ENCODE results near the gene KCNT2.

KCNT2 gene

GRCh38 chr1:196442366-196442765 lies 165.9 kb downstream of the KCNT2 start:
- Histone ChIP-seq H2AFZ (ENCODE audit: low read depth, low read length) (no peak overlapping the region), H4K20me1 (ENCODE audit: insufficient read depth, low read length) (no peaks in the 10 kb centered on the region), H3K9me3 (ENCODE audit: insufficient read depth, low read length) (no peaks in the 10 kb centered on the region), H3K9ac (ENCODE audit: low read length) (no peak overlapping the region), H3K4me2 (ENCODE audit: low read length) (no peak overlapping the region), H3K27me3 (ENCODE audit: low read depth, low read length) (no peaks in the 10 kb centered on the region), H3K4me1 (ENCODE audit: low read length) (no peaks in the 10 kb centered on the region), H3K4me3 (ENCODE audit: low read length) (no peak overlapping the region), H3K36me3 (replicated peaks; ENCODE audit: low read depth, low read length) (no peaks in the 10 kb centered on the region), H3K27ac (ENCODE audit: low read length) (no peak overlapping the region), H3K79me2 (ENCODE audit: low read length) (no peaks in the 10 kb centered on the region)
- TF ChIP-seq EZH2phosphoT487 (IDR thresholded peaks at IDR 0.05; ENCODE audit: low read depth) (no peak), CTCF (IDR thresholded peaks at IDR 0.05; ENCODE audit: low read depth, low read length) (no peak)

GRCh38 chr1:196440711-196441110 lies 167.5 kb downstream of the KCNT2 start:
- no peak overlapping the region for H3K27ac ChIP-seq (ENCODE audit: low read length)
- no peaks in the 10 kb centered on the region for H3K79me2 ChIP-seq (ENCODE audit: low read length)
- no peak overlapping the region for H3K4me2 ChIP-seq (ENCODE audit: low read length)
- no peaks in the 10 kb centered on the region for H4K20me1 ChIP-seq (ENCODE audit: insufficient read depth, low read length)
- H3K4me3 ChIP-seq (ENCODE audit: low read length), result no peak overlapping the region
- H3K27me3 ChIP-seq (ENCODE audit: low read depth, low read length), result no peaks in the 10 kb centered on the region
- H3K36me3 ChIP-seq (replicated peaks; ENCODE audit: low read depth, low read length), result no peaks in the 10 kb centered on the region
- TF ChIP-seq EZH2phosphoT487 (IDR thresholded peaks at IDR 0.05; ENCODE audit: low read depth) (no peak), CTCF (IDR thresholded peaks at IDR 0.05; ENCODE audit: low read depth, low read length) (no peak)
- H2AFZ ChIP-seq (ENCODE audit: low read depth, low read length), result no peak overlapping the region
- no peaks in the 10 kb centered on the region for H3K4me1 ChIP-seq (ENCODE audit: low read length)
- no peak overlapping the region for H3K9ac ChIP-seq (ENCODE audit: low read length)
- H3K9me3 ChIP-seq (ENCODE audit: insufficient read depth, low read length), result no peaks in the 10 kb centered on the region

GRCh38 chr1:196438329-196438728 lies 169.9 kb downstream of the KCNT2 start:
- Histone ChIP-seq H3K4me3 (ENCODE audit: low read length) (no peak overlapping the region), H3K4me2 (ENCODE audit: low read length) (no peak overlapping the region), H4K20me1 (ENCODE audit: insufficient read depth, low read length) (no peaks in the 10 kb centered on the region), H3K4me1 (ENCODE audit: low read length) (no peaks in the 10 kb centered on the region), H3K27ac (ENCODE audit: low read length) (no peak overlapping the region), H2AFZ (ENCODE audit: low read depth, low read length) (no peak overlapping the region), H3K9ac (ENCODE audit: low read length) (no peak overlapping the region), H3K79me2 (ENCODE audit: low read length) (no peaks in the 10 kb centered on the region), H3K36me3 (replicated peaks; ENCODE audit: low read depth, low read length) (no peaks in the 10 kb centered on the region), H3K9me3 (ENCODE audit: insufficient read depth, low read length) (no peaks in the 10 kb centered on the region), H3K27me3 (ENCODE audit: low read depth, low read length) (no peaks in the 10 kb centered on the region)
- TF ChIP-seq CTCF (IDR thresholded peaks at IDR 0.05; ENCODE audit: low read depth, low read length) (no peak), EZH2phosphoT487 (IDR thresholded peaks at IDR 0.05; ENCODE audit: low read depth) (no peak)

GRCh38 chr1:196437671-196438070 lies 170.6 kb downstream of the KCNT2 start:
- H3K9ac ChIP-seq (ENCODE audit: low read length), result no peak overlapping the region
- no peak overlapping the region for H3K4me3 ChIP-seq (ENCODE audit: low read length)
- no peaks in the 10 kb centered on the region for H3K36me3 ChIP-seq (replicated peaks; ENCODE audit: low read depth, low read length)
- H3K9me3 ChIP-seq (ENCODE audit: insufficient read depth, low read length), result no peaks in the 10 kb centered on the region
- H3K4me1 ChIP-seq (ENCODE audit: low read length), result no peaks in the 10 kb centered on the region
- no peak overlapping the region for H2AFZ ChIP-seq (ENCODE audit: low read depth, low read length)
- no peaks in the 10 kb centered on the region for H4K20me1 ChIP-seq (ENCODE audit: insufficient read depth, low read length)
- H3K79me2 ChIP-seq (ENCODE audit: low read length), result no peaks in the 10 kb centered on the region
- H3K4me2 ChIP-seq (ENCODE audit: low read length), result no peak overlapping the region
- no peak overlapping the region for H3K27ac ChIP-seq (ENCODE audit: low read length)
- no peak for TF ChIP-seq EZH2phosphoT487 (IDR thresholded peaks at IDR 0.05; ENCODE audit: low read depth)
- TF ChIP-seq CTCF (IDR thresholded peaks at IDR 0.05; ENCODE audit: low read depth, low read length), result no peak
- no peaks in the 10 kb centered on the region for H3K27me3 ChIP-seq (ENCODE audit: low read depth, low read length)

Measured in OCI-LY3 (cell line).